Fibroblast of skin of back (primary cell): Measurements from ENCODE around the gene S100A14.
"Not testable (repeated sequence)": the region's sequence is repeated elsewhere in the genome, so short reads cannot be mapped to it uniquely, and the experiment has no call there.

Experiments used
- DNase-seq: peaks from one replicate; pipeline ENCODE4 v3.0.0-alpha.2; 2013

S100A14 gene

GRCh38 chr1:153614906-153615305 is 1.2 kb downstream of the S100A14 start:
- DNase-seq, result no peak

- no peak for DNase-seq
These were observed 1.8 kb downstream of the S100A14 start for GRCh38 chr1:153614189-153614900.

GRCh38 chr1:153613406-153613805 is 2.7 kb downstream of the S100A14 start:
- DNase-seq, result no peak

- peak; percentile 82 for DNase-seq
These were observed 3.3 kb downstream of the S100A14 start, which contains the start of gene S100A16 for GRCh38 chr1:153612755-153613331. S100A16 (minus strand) TSS chr1:153613137; CDS start chr1:153608151, 4,986 bp downstream.

GRCh38 chr1:153612111-153612754 is 3.9 kb downstream of the S100A14 start:
- no peak for DNase-seq

- no peak for DNase-seq
These were observed 4.8 kb downstream of the S100A14 start for GRCh38 chr1:153611356-153611755.

GRCh38 chr1:153610811-153611301 is 5.3 kb downstream of the S100A14 start:
- no peak for DNase-seq

GRCh38 chr1:153610334-153610733 is 5.8 kb downstream of the S100A14 start:
- DNase-seq, result no peak

GRCh38 chr1:153609585-153609907 is 6.6 kb downstream of the S100A14 start:
- no peak for DNase-seq

GRCh38 chr1:153608742-153609584 is 7.2 kb downstream of the S100A14 start:
- DNase-seq, result peak; percentile 97

- peak; percentile 39 for DNase-seq
These were observed 7.9 kb downstream of the S100A14 start for GRCh38 chr1:153608089-153608682.

GRCh38 chr1:153607381-153607780 is 8.7 kb downstream of the S100A14 start:
- no peak for DNase-seq

- no peak for DNase-seq
These were observed 9.9 kb downstream of the S100A14 start for GRCh38 chr1:153606194-153606593.

GRCh38 chr1:153602749-153603148 is 13.4 kb downstream of the S100A14 start:
- no peak for DNase-seq

GRCh38 chr1:153599847-153600246 is 16.3 kb downstream of the S100A14 start:
- no peak for DNase-seq

- DNase-seq, result peak; percentile 58
These were observed 17.6 kb downstream of the S100A14 start for GRCh38 chr1:153598309-153599172.

GRCh38 chr1:153597206-153597605 is 18.9 kb downstream of the S100A14 start:
- peak; percentile 26 for DNase-seq

GRCh38 chr1:153592748-153593147 is 23.4 kb downstream of the S100A14 start:
- no peak for DNase-seq

- DNase-seq, result no peak
These were observed 27.6 kb downstream of the S100A14 start for GRCh38 chr1:153588482-153588881.

- DNase-seq, result not testable (repeated sequence)
These were observed 28.1 kb downstream of the S100A14 start for GRCh38 chr1:153588033-153588432.

- peak; percentile 12 for DNase-seq
These were observed 28.8 kb downstream of the S100A14 start for GRCh38 chr1:153587314-153587713.
